Activated B cell treated with CpG ODN at 0.5 μM for 24 hours (primary cell): Measurements from ENCODE around the gene CHD5. TPM values are rescaled to one million over a fixed set of nuclear protein-coding genes. Genes with fewer than 3 reads are reported as not detected.

ENCODE experiments used
- ATAC-seq: fragments of 200-7000 bp; cut with Tn5 transposase; one replicate; pipeline ENCODE4 v1.10.0; 2021; ENCODE audit warnings: low read depth, mild to moderate bottlenecking, moderate library complexity
- CTCF ChIA-PET: fragments of 350-600 bp; sonication (Branson Sonifier 250); formaldehyde crosslinking; loops from one replicate; lab custom pipeline; 2021; ENCODE audit warnings: antibody characterized with exemption; lab: Charles Lee
- POLR2A ChIA-PET: fragments of 350-600 bp; sonication (Branson Sonifier 250); formaldehyde crosslinking; loops from one replicate; lab custom pipeline; 2021; ENCODE audit warnings: antibody characterized with exemption; lab: Charles Lee
- DNase-seq: peaks from one replicate; pipeline ENCODE4 v3.0.0; 2022
- H3K27ac Mint-ChIP-seq: one replicate; pipeline ENCODE4 v1.8.0; 2020; ENCODE audit warnings: mixed read lengths
- H3K27me3 Mint-ChIP-seq: one replicate; pipeline ENCODE4 v1.8.0; 2021; ENCODE audit warnings: mixed read lengths
- H3K36me3 Mint-ChIP-seq: one replicate; pipeline ENCODE4 v1.8.0; 2021; ENCODE audit warnings: low read depth, mixed read lengths
- H3K4me1 Mint-ChIP-seq: one replicate; pipeline ENCODE4 v1.8.0; 2021; ENCODE audit warnings: mixed read lengths
- H3K4me3 Mint-ChIP-seq: one replicate; pipeline ENCODE4 v1.8.0; 2020; ENCODE audit warnings: mild to moderate bottlenecking, mixed read lengths
- H3K9me3 Mint-ChIP-seq: one replicate; pipeline ENCODE4 v1.8.0; 2020; ENCODE audit warnings: mixed read lengths
- intact Hi-C: fragments of 100-400 bp; cut with micrococcal nuclease; formaldehyde crosslinking; loops from one replicate; pipeline ENCODE4 v1.15.1; 2024
- total RNA-seq: library from RNA; stranded (reverse); gene quantifications from 2 replicates; pipeline ENCODE4 v1.2.3, GENCODE V29; 2022
- TF ChIP-seq, protein P1 (sequence below): fragments of 200-600 bp; IDR thresholded peaks from one replicate; pipeline ENCODE4 v1.8.0; 2022; ENCODE audit warnings: antibody characterized with exemption, mild to moderate bottlenecking

CHD5 gene
- total RNA-seq, 1 donor from 2014 or later, result 0.31 TPM

DNA sequence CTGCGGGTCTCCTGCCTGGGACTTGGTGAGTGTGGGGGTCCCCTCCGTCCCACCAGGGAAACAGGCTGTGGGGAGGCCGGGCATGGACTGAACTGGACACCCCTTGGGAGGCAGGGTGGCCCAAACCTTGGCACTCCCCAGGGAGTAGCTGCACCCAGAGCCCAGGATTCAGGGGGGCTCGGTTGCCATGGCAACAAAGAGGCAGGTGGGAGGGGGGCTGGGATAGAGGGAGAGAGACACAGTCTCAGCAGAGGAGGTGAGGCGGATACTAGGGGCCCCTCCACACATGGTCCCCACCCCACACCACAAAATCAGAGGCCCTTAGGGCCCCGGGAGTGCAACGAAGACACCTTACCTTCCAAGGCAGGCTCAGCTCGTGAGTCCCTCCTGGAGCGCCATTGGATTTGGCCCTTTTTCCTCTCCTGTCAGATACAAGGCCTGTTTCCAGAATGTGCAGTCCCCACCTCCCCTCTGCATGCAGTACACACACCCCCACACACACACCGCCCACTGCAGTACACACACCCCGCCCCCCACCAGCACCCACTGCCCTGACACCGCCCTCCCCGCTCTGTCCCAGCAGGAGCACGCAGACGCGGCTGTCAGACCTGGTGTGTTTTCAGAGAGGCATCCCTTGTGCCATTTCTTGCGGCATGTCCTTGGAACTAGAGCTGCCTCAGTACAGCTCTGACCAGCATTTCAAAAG lies 107.2 kb downstream of the CHD5 start:
- ChIA-PET CTCF (no interaction called here), POLR2A (no interaction called here)
- H3K4me1 Mint-ChIP-seq, result no peaks in the 10 kb centered on the region
- peaks cover 47% of the 10 kb centered on the region for H3K36me3 Mint-ChIP-seq
- H3K4me3 Mint-ChIP-seq, result no peak overlapping the region
- ATAC-seq (no peak), DNase-seq (no peak)
- no peaks in the 10 kb centered on the region for H3K27me3 Mint-ChIP-seq
- no peak overlapping the region for H3K27ac Mint-ChIP-seq
- TF ChIP-seq, protein P1, sequence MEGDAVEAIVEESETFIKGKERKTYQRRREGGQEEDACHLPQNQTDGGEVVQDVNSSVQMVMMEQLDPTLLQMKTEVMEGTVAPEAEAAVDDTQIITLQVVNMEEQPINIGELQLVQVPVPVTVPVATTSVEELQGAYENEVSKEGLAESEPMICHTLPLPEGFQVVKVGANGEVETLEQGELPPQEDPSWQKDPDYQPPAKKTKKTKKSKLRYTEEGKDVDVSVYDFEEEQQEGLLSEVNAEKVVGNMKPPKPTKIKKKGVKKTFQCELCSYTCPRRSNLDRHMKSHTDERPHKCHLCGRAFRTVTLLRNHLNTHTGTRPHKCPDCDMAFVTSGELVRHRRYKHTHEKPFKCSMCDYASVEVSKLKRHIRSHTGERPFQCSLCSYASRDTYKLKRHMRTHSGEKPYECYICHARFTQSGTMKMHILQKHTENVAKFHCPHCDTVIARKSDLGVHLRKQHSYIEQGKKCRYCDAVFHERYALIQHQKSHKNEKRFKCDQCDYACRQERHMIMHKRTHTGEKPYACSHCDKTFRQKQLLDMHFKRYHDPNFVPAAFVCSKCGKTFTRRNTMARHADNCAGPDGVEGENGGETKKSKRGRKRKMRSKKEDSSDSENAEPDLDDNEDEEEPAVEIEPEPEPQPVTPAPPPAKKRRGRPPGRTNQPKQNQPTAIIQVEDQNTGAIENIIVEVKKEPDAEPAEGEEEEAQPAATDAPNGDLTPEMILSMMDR, result no peak
- intact Hi-C loops, result no loop called here
- no peaks in the 10 kb centered on the region for H3K9me3 Mint-ChIP-seq

DNA sequence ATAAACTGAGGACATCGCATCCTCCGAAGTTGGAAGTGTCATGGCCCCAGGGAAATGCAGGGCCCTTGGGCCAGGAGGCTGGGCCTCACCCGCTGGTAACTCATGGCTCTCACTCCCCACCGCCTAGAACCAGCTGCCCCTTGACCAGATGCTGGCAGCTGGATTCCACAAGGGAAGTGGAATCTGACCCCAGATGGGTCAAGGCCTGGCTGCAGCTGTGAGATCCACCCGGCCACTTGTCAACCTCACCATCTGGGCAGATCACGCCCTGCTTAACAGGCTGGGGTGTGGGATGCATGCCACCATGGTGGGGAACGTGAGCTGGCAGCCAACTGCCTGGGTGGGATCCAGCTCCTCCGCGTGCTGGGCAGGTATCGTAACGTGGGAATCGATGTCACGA lies 108.9 kb downstream of the CHD5 start:
- DNase-seq (no peak), ATAC-seq (no peak)
- TF ChIP-seq, protein P1, result no peak
- intact Hi-C loops, result no loop called here
- Mint-ChIP-seq H3K27me3 (no peaks in the 10 kb centered on the region), H3K36me3 (peaks cover 46% of the 10 kb centered on the region), H3K9me3 (no peaks in the 10 kb centered on the region), H3K4me1 (no peaks in the 10 kb centered on the region), H3K4me3 (no peak overlapping the region), H3K27ac (no peak overlapping the region)
- POLR2A ChIA-PET, result no interaction called here
- CTCF ChIA-PET, result no interaction called here

DNA sequence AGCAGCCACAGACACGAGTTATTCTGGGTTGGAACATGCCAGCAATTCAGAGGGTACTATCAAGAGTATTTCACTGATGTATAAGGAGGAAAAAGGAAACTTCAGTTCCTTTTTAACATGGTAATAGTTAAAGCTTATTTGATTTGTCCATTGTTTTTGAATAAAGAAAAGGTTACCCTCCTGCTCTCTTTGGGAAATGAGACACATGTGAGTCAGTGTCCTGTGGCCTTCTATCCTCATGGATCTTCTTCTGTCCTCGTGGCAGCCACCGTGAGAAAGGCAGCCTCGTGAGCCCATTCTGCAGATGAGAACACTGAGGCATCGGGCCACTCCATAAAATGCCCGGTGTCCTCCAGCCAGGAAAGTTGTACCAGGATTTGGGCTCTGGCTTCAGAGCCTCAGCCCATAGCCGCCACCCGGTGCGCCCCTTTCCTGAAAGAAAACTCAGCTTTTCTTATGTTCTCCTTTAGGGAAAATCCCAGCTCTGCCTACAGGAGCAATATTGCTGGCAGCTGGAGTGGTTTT lies 109.6 kb downstream of the CHD5 start:
- no peak overlapping the region for H3K27ac Mint-ChIP-seq
- ATAC-seq, result no peak
- ChIA-PET POLR2A (no interaction called here), CTCF (no interaction called here)
- no peaks in the 10 kb centered on the region for H3K9me3 Mint-ChIP-seq
- TF ChIP-seq, protein P1, result no peak
- H3K36me3 Mint-ChIP-seq, result peaks cover 44% of the 10 kb centered on the region
- intact Hi-C loops, result no loop called here
- no peaks in the 10 kb centered on the region for H3K4me1 Mint-ChIP-seq
- no peak overlapping the region for H3K4me3 Mint-ChIP-seq
- no peaks in the 10 kb centered on the region for H3K27me3 Mint-ChIP-seq
- DNase-seq, result no peak

DNA sequence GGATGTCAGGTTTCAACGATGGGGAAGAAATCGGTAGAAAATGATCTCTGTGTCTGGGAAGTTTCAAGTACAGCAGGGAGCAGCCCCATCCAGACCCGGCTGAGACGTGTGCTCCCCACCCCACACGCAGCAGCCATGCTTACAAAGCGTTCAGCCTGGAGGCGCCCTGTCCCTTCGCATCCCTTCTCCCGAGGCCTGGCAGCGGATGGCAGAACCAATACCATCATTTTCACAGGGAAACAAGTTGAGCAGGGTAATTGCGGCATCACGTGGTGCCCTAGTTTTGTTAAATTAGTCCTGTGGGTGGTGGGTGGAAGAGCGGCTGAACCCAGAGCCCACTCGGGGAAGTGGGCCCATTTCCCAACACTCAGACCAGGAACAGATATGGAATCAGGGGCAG lies 110.5 kb downstream of the CHD5 start:
- H3K27me3 Mint-ChIP-seq, result no peaks in the 10 kb centered on the region
- H3K9me3 Mint-ChIP-seq, result no peaks in the 10 kb centered on the region
- peaks cover 44% of the 10 kb centered on the region for H3K36me3 Mint-ChIP-seq
- no peak overlapping the region for H3K27ac Mint-ChIP-seq
- ChIA-PET POLR2A (no interaction called here), CTCF (no interaction called here)
- DNase-seq (no peak), ATAC-seq (no peak)
- H3K4me3 Mint-ChIP-seq, result no peak overlapping the region
- TF ChIP-seq, protein P1, result no peak
- no peaks in the 10 kb centered on the region for H3K4me1 Mint-ChIP-seq
- intact Hi-C loops, result no loop called here

DNA sequence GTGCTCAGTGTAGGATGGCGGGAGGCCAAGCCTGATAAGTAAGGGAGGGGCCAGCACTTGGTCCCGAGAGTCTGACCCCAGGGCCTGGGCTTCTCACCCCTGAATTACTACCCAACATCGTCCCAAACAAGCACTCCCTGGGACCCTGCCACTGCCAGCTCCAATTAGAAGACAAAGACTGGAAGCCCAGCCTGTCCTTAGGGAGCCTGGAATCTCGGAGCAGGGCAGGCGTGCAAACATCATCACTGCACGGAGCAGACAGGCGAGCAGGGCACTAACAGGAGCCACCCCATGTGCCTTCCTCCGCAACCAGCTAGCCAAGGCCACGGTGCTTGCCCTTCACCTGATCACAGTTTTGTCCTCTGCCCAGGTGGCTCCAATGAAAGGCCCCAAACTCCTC lies 111.2 kb downstream of the CHD5 start:
- no peaks in the 10 kb centered on the region for H3K9me3 Mint-ChIP-seq
- ATAC-seq, result no peak

More for the DNA sequence above, 111.2 kb downstream of the CHD5 start:
- TF ChIP-seq, protein P1, result no peak
- POLR2A ChIA-PET, result no interaction called here
- H3K27ac Mint-ChIP-seq, result no peak overlapping the region
- no peaks in the 10 kb centered on the region for H3K4me1 Mint-ChIP-seq
- H3K4me3 Mint-ChIP-seq, result no peak overlapping the region
- DNase-seq, result no peak
- CTCF ChIA-PET, result no interaction called here
- intact Hi-C loops, result no loop called here
- peaks cover 39% of the 10 kb centered on the region for H3K36me3 Mint-ChIP-seq
- no peaks in the 10 kb centered on the region for H3K27me3 Mint-ChIP-seq
